T follicular helper cell (primary cell): ENCODE measurements around the gene TAAR6.
"Not testable (repeated sequence)": the region's sequence is repeated elsewhere in the genome, so short reads cannot be mapped to it uniquely, and the experiment has no call there.

Experiments
- DNase-seq: peaks from one replicate; pipeline ENCODE4 v3.0.0-alpha.2; 2020; ENCODE audit warnings: low read depth
- total RNA-seq, 2 experiments: gene quantifications; one replicate each; lab custom pipeline; 2026; lab: John Stamatoyannopoulos, UW

Gene TAAR6
- 0 reads per million in 2 experiments for total RNA-seq

- no peak for DNase-seq
These were observed at the start of gene TAAR6 for GRCh38 chr6:132570221-132570777. TAAR6 (plus strand) TSS chr6:132570322; CDS start chr6:132570322, 0 bp downstream.

GRCh38 chr6:132520953-132521352 is 49.2 kb upstream of the TAAR6 start:
- no peak for DNase-seq

- DNase-seq: no peak
These were observed 45.5 kb upstream of the TAAR6 start for GRCh38 chr6:132524646-132525045.

GRCh38 chr6:132525866-132526265 is 44.3 kb upstream of the TAAR6 start:
- DNase-seq: no peak

- DNase-seq: no peak
These were observed 43.7 kb upstream of the TAAR6 start for GRCh38 chr6:132526461-132526860.

GRCh38 chr6:132527791-132528190 is 42.3 kb upstream of the TAAR6 start:
- DNase-seq: no peak

GRCh38 chr6:132530293-132530974 is 39.7 kb upstream of the TAAR6 start:
- DNase-seq: peak; percentile 37

GRCh38 chr6:132534546-132534945 is 35.6 kb upstream of the TAAR6 start:
- DNase-seq: not testable (repeated sequence)

GRCh38 chr6:132537145-132537544 is 33.0 kb upstream of the TAAR6 start:
- no peak for DNase-seq

- no peak for DNase-seq
These were observed 32.1 kb upstream of the TAAR6 start, which contains the start of gene TAAR9 for GRCh38 chr6:132537977-132538376. TAAR9 (plus strand) TSS chr6:132538277; CDS start chr6:132538290, 13 bp downstream.

- no peak for DNase-seq
These were observed 25.3 kb upstream of the TAAR6 start for GRCh38 chr6:132544826-132545225.

- DNase-seq: no peak
These were observed 21.2 kb upstream of the TAAR6 start for GRCh38 chr6:132548746-132549463.

GRCh38 chr6:132551214-132551613 is 18.9 kb upstream of the TAAR6 start:
- no peak for DNase-seq

GRCh38 chr6:132552372-132552771 is 17.8 kb upstream of the TAAR6 start, which contains the start of gene TAAR8:
TAAR8 (plus strand) TSS chr6:132552672; CDS start chr6:132552693, 21 bp downstream.
- no peak for DNase-seq

GRCh38 chr6:132560087-132560486 is 10.0 kb upstream of the TAAR6 start:
- not testable (repeated sequence) for DNase-seq

GRCh38 chr6:132566404-132566803 is 3.7 kb upstream of the TAAR6 start:
- DNase-seq: no peak

- DNase-seq: no peak
These were observed 2.6 kb upstream of the TAAR6 start for GRCh38 chr6:132567566-132567965.

GRCh38 chr6:132568611-132569010 is 1.5 kb upstream of the TAAR6 start:
- no peak for DNase-seq

GRCh38 chr6:132569170-132569569 is 952 bp upstream of the TAAR6 start:
- no peak for DNase-seq

GRCh38 chr6:132571774-132572173 is 1.7 kb downstream of the TAAR6 start:
- DNase-seq: no peak

GRCh38 chr6:132584698-132585097 is 14.6 kb downstream of the TAAR6 start:
- DNase-seq: no peak

- no peak for DNase-seq
These were observed 17.3 kb downstream of the TAAR6 start for GRCh38 chr6:132587424-132587823.

- DNase-seq: no peak
These were observed 19.3 kb downstream of the TAAR6 start, which contains the start of gene TAAR5 for GRCh38 chr6:132589454-132589853. TAAR5 (minus strand) TSS chr6:132589741; CDS start chr6:132589686, 55 bp downstream.
